Measurements from ENCODE around the gene ARMCX6.
A peak's percentile ranks its signal among the peaks of the same experiment; 100 is the strongest.
"Not testable (repeated sequence)": the region's sequence is repeated elsewhere in the genome, so short reads cannot be mapped to it uniquely, and the experiment has no call there.

Gene ARMCX6

DNA sequence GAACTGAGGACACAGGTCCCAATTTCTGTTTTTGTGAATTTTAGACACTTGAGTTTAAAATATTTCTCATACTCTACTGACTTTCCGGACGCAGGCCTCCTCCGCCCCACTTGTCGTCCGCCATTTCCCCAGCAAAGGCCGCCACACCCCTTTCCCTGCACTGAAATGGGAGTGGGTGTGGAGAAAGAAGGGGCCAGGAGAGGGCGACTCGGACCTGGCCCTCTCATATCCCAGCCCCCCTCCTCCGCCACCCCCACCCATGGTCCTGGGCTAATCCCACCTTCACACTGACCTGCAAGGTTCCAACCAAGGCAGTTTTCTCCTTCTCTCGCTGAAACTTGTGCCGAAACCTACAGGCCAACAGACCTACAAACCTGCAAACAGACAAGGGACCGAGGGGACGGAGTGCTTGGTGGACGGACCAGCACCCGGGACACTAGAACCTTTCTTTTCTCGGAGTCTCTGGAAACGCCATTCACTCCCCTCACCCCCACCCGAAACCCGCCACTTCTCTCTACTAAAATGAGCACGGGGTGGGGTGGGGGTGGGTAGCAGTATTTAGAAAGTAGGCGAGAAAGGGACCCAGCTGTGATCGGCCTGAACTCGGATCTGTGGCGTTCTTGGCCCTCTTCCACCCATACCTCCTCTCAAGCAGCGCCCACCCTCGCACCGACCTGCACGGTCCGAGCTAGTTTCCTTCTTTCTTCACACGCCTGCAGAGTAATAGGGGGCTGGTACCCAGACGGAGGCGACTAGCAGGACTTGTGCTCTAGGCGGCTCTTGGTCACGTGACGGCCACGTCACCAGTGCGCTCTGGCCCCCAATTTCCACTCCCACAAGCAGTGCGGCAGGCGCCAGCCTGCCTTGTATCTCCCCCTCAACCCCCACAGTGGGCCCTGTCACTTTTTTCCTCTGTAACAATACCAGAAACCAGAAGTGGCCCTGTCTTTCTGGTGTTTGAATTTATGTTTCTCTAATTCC, at the start of gene ARMCX6:
ARMCX6 (minus strand) TSS at position 790 of the 981 bp plus-strand sequence. CDS start 1,380 bp downstream, outside the sequence.
- peak; percentile 53 for DNase-seq

DNA sequence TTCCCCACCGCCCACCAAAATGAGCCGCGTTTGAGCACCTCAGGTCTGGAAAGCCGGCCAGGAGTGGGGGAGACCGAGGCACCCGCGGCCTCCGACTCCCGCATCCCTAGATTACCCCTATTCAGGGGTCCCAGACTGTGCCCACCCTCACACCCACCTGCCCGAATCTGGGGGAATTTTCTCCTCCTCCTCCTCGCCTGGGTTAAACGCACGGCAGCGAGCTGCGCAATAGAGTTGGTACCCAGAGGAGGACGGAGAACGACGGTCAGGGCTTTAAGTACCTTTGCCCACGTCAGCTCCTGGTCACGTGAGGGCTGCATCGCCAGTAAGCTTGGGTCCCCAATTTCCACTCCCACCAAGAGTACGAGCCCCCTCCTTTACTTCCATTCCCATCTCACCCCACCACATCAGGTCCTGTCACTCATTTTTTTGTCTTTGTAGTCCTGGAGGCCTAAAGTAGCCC, 41.8 kb upstream of the ARMCX6 start, which contains the start of gene ARMCX2:
ARMCX2 (minus strand) TSS at position 250 of the 463 bp plus-strand sequence. CDS start 2,262 bp downstream, outside the sequence.
- DNase-seq, result peak; percentile 28

DNA sequence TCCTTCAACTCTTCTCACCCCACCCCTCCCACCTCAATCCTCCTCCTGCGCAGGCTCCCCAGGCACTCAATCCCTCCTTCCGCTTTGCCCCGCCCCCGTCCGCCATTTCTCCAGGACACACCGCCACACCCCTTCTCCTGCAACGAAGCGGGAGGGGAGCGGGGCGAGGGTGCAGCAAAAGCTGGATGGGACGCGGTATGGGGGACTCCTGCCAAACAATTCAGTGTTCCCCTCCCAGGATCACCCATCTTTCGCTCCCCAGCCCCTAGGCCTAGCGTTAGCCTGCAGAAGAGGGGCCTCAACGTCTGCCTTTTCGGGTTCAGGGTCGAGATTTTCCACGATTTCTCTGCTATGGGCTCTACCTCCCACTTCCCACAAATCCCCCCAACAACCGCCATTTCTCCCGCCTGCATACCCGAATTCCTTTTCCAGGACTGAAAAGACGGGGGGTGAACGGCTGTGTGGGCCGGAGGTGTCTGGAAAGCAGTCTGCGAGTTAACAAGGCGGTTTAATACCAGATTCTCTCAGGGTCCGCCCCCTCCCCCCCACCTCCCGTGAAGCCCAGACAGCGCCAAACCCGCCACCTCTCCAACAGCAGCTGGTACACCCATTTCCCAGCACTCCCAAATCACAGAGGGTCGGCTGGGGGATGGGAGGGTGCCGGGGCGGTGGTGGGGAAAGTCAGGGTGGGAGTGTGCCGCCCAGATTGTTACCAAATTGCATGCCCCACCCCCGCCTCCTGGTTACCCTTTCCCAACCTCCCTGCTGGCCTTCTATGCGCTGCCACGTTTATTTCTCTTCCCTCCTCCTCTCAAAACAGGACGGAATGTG, 41.1 kb upstream of the ARMCX6 start:
- DNase-seq, result peak; percentile 34

DNA sequence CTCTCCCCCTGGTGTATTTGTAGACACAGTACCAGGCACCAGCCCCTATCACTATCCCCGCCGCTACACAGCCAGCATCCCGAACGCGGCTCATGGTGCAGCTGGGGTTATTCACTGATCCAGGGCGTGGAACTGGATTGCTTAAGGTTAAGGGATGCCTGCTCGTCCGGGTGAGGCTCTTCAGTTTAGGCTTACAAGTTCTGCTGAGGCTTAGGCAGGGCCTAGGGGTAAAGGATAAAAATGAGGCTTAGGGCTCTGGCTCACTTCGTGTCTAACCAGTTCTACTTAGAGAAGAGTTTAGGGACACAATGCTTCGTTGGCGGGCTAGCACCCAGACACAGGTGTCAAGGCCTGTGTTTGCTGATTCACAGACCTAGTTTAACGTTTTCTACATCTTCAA, 39.7 kb upstream of the ARMCX6 start:
- DNase-seq, result no peak

DNA sequence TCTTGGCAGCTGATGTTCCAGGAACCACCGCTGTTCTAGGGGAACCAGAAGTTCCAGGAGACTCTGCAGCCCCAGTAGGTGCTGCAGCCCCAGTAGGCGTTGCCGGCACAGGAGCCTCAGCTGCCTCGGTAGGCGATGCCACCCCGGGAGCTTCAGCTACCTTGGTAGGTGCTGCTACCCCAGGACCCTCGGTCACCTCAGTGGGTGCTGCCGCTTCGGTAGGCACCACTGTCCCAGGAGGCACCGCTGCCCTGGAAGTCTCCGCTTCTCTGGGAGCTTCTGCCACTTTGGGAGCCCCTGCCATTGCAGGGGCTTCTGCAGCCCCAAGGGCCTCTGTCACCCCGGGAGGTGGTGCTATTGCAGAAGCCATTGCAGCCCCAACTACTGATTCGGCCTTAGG, 39.0 kb upstream of the ARMCX6 start:
- DNase-seq, result no peak

DNA sequence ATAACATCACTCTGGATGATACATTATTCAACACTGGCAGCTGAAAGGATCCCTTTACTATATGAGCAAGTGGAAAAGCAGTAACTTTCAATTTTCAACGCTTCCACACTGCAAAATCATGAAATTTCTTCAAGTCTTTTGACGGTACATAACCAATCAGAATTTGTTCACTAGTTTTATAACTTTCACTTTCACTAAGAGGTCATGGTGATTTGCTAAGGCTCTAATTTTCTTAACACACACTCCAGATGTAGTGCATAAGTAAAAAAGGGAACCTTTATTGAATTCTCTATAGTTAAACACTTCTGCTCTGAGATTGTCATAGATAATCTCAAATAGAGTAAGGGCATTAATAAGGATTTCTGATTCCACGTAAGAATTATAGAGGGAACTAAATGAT, 37.7 kb upstream of the ARMCX6 start:
- DNase-seq, result no peak

DNA sequence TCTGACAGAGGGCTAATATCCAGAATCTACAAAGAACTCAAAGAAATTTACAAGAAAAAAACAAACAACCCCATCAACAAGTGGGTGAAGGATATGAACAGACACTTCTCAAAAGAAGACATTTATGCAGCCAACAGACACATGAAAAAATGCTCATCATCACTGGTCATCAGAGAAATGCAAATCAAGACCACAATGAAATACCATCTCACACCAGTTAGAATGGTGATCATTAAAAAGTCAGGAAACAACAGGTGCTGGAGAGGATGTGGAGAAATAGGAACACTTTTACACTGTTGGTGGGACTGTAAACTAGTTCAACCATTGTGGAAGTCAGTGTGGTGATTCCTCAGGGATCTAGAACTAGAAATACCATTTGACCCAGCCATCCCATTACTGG, 29.9 kb upstream of the ARMCX6 start:
- not testable (repeated sequence) for DNase-seq

DNA sequence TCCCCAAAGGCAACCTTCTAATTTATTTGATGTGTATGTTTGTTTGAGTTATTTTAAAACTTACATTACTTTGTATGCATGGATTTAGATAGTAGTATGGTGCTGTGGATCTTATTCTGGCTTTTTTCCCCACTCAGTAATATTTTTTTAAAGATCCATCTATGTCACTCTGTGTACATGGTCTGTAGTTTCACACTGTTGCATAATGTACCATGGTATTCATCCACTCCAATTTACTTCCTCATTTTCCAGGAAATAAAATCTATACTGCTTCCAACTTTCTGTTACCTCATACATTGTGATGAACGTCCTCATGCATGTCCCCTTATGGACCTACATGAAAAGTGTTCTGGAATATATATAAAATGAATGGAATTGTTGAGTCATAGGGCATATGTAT, 24.3 kb upstream of the ARMCX6 start:
- no peak for DNase-seq

DNA sequence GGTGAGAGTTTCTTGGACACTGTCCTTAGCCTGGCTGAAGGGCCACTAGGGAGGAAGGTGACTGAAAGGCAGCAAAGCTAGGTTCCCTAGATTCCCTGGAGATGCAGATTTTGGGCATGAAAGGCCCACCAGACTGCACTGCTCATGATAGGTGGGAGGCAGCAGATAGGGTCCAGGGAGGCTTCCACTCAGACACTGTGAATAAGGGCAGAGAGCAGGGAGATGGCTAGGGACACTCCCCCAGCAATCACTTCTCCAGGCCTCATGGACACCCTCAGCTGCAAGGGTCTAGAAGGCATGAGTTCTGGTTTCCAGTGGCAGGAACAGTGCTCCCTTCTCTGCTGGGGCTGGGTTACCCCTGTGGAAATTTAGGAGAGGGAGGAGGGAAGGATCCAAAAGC, 21.8 kb upstream of the ARMCX6 start:
- DNase-seq, result no peak

DNA sequence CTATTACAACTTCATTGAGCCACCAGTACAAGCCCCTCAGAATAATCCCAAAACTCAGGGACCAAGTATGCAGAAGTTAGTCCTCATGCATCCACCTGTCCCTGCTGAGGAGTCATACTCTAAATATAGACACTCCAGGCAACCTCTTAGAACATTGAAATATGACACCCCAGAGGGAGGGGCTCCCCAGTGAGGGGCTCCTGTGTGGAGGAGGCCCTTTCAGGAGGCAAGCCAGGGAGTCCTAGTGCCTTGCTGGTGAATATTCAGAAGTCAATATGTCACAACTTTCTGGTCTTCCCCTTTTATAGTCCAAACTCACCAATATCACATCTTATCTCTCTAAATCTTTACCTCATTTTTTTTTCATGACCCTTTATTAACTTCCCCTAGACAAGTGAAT, 1.6 kb upstream of the ARMCX6 start:
- DNase-seq, result peak; percentile 13

DNA sequence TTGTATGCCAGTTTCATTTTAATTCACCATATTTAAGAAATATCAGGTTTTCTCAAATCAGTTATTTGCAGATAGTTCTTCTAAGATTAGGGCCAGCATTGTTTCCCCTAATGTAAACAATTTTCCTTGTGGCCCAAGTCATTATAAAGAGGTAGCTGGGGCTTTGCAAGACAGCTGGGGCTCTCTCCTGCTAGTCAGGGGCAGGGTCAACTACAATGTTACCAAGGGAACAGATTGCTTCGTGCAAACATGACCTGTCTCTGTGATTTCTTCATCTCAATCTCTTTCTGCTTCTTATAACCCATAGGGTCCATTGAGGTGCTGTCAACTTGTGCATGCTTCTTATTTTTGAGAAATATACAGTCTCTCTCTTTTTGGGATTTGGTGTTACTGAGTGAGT, 12.1 kb downstream of the ARMCX6 start:
- peak; percentile 11 for DNase-seq

DNA sequence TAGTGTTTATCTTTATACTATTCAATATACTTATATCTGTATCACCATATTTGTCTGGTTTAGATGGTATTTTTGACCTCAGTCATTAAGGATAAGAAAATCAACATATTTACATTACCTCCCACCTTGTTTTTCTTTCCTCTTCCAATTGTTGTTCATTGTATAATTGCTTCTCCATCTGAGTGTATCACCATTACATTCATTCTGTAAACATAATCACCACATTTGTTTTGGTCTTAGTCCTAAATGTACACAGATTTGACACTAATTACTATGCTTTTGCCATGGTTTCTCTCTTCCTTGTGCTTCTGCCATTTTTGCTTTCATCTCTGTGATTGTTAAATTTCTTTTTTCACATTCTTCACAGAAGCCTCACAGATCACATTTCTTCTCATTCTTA, 12.7 kb downstream of the ARMCX6 start:
- DNase-seq, result peak; percentile 20

DNA sequence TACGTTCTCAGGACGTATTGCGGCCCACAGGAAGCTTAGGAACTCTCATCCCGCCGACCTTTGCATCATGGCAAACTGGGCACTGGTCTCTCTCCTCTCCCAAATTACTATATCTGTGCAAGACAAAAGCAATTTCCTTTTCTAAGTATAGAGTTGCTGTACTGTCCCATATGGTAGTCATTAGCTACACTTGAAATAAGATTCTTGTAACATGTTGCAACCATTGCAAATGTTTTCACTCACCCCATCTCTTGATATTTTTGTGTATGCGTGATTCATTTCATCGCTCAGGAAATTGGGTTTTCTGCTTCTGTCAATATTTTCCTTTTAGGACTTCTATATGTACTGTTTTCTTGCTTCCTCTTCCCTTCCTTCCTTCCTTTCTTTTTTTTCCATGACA, 15.7 kb downstream of the ARMCX6 start:
- no peak for DNase-seq

DNA sequence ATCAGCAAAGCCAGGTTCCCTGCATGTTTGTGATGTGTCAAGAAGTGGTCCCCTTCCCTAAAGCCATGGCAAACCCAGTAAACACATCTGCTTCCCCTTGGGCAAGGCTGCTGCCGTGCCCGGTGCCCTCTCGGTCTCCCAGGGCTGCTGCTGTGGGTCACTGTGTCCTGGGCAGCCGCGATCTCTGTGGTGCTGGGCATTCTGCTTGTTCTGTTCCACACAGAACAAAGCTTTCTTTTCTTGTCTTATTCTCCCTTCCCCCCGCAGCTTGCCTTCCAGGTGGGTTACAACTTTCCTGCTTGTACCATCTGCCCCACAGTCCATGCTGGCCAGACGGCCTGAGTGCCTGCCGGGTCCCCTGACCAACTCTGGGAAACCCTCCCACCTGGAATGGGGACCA, 18.2 kb downstream of the ARMCX6 start:
- DNase-seq, result not testable (repeated sequence)

DNA sequence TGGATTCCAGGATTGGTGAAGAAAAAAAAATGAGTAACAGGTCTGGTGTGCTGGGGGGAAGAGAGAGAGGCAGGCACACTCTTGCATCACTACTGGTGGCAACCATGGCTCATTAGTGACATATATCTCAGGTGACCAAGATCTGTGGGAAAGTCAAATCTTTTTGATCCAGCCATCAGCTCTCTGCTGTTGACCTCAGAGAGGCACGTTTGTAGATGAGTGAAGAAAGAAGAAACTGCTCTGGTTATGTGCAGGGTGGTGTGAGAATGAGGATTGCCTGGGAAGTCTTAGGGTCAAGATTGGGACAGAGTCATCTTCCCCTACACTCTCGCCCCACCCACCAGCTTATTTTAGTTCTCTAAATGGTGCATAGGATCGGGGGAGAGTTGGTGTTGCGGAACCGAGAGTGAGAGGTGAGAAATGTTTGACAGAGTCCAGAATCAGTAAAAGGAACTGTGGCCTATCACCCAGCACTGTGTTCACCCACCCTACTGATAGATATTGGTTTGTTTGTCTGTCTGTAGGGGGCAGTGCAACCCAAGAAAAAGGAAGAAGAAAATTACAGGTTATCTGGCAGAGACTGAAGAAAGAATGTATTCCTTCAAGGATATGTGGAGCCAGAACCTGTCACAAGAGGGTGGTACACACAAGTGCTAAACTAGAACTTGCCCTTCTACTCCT, 21.9 kb downstream of the ARMCX6 start:
- peak; percentile 26 for DNase-seq

Data from COR-L47 (cell line).